Upper lobe of right lung (tissue), 1 donor: ENCODE results near the gene DENND2C. TPM values are rescaled to one million over a fixed set of nuclear protein-coding genes. Genes with fewer than 3 reads are reported as not detected.

ENCODE experiments used
- ATAC-seq: fragments of 200-7000 bp; cut with Tn5 transposase; one replicate; pipeline ENCODE4 v1.9.1; 2020; ENCODE audit warnings: mild to moderate bottlenecking, moderate library complexity
- DNase-seq: peaks from one replicate; pipeline ENCODE4 v3.0.0-alpha.2; 2020
- H3K27ac ChIP-seq: fragments of 200-600 bp; one replicate; pipeline ENCODE4 v1.8.0; 2022
- H3K27me3 ChIP-seq: fragments of 200-600 bp; one replicate; pipeline ENCODE4 v1.8.0; 2022; ENCODE audit warnings: mild to moderate bottlenecking
- H3K36me3 ChIP-seq: fragments of 200-600 bp; one replicate; pipeline ENCODE4 v1.8.0; 2022
- H3K4me1 ChIP-seq: fragments of 200-600 bp; one replicate; pipeline ENCODE4 v1.8.0; 2022
- H3K4me3 ChIP-seq: fragments of 200-600 bp; one replicate; pipeline ENCODE4 v1.8.0; 2022; ENCODE audit warnings: mild to moderate bottlenecking
- H3K9me3 ChIP-seq: fragments of 200-600 bp; one replicate; pipeline ENCODE4 v1.8.0; 2022
- intact Hi-C: fragments of 100-400 bp; cut with DNase I; formaldehyde crosslinking; loops from one replicate; pipeline ENCODE4 v1.11.0; 2022
- total RNA-seq: library from RNA; stranded (reverse); fragmentation: NEBNext Ultra II Directional; extraction: Animal tissue kit (Norgen Biotek cat#: 25700); gene quantifications from one replicate; pipeline ENCODE4 v1.2.1, GENCODE V29; 2021
- TF ChIP-seq, protein P1 (sequence below): fragments of 200-600 bp; IDR thresholded peaks from one replicate; pipeline ENCODE4 v1.8.0; 2022; ENCODE audit warnings: antibody characterized with exemption
- donor health status: DM: no; HTN: yes; CAD: no; lungs with severe emphysema.

The DENND2C gene
- total RNA-seq, 1 donor from 2014 or later, result 2.3 TPM

DNA sequence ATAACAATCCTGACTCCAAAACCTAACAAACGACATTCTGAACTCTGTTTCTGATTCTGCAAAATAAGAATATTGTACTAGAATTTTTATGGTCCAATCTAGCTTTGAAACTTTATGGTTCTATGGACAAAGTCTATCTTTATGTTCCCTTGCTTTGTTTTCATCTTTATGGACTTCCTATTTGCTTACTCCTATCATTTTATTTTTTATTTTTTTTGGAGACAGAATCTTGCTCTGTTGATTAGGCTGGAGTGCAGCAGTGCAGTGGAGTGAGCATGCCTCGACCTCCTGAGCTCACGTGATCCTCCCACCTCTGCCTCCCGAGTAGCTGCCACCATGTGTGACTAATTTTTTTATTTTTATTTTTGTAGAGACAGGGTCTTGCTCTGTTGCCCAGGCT is 43.1 kb upstream of the DENND2C start:
- Histone ChIP-seq H3K36me3 (peaks cover 64% of the 10 kb centered on the region), H3K27me3 (no peaks in the 10 kb centered on the region), H3K4me1 (peaks cover 14% of the 10 kb centered on the region), H3K9me3 (no peaks in the 10 kb centered on the region), H3K4me3 (no peak overlapping the region), H3K27ac (no peak overlapping the region)
- ATAC-seq, result no peak
- intact Hi-C loops, result no loop called here
- no peak for DNase-seq
- TF ChIP-seq, protein P1, sequence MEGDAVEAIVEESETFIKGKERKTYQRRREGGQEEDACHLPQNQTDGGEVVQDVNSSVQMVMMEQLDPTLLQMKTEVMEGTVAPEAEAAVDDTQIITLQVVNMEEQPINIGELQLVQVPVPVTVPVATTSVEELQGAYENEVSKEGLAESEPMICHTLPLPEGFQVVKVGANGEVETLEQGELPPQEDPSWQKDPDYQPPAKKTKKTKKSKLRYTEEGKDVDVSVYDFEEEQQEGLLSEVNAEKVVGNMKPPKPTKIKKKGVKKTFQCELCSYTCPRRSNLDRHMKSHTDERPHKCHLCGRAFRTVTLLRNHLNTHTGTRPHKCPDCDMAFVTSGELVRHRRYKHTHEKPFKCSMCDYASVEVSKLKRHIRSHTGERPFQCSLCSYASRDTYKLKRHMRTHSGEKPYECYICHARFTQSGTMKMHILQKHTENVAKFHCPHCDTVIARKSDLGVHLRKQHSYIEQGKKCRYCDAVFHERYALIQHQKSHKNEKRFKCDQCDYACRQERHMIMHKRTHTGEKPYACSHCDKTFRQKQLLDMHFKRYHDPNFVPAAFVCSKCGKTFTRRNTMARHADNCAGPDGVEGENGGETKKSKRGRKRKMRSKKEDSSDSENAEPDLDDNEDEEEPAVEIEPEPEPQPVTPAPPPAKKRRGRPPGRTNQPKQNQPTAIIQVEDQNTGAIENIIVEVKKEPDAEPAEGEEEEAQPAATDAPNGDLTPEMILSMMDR, result no peak

DNA sequence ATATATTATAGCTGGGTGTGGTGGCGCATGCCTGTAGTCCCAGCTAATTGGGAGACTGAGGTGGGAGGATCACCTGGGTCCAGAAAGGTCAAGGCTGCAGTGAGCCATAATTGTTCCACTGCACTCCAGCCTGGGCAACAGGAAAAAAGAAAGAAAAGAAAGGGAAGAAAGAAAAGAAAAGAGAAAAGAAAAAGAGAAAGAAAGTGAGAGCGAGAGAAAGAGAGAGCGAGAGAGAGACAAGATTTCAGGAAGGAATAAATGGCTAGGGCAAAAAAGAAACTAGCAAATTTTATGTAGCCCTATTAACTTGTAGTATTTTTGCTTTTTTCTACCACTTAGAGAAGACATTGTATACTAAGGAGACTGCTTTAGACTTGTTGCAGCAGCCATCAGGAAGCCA is 40.5 kb upstream of the DENND2C start:
- DNase-seq (no peak), ATAC-seq (no peak)
- H3K36me3 ChIP-seq, result peaks cover 79% of the 10 kb centered on the region
- intact Hi-C loops, result no loop called here
- H3K27me3 ChIP-seq, result no peaks in the 10 kb centered on the region
- H3K9me3 ChIP-seq, result no peaks in the 10 kb centered on the region
- peaks cover 9% of the 10 kb centered on the region for H3K4me1 ChIP-seq
- H3K27ac ChIP-seq, result no peak overlapping the region
- TF ChIP-seq, protein P1, result no peak
- no peak overlapping the region for H3K4me3 ChIP-seq

DNA sequence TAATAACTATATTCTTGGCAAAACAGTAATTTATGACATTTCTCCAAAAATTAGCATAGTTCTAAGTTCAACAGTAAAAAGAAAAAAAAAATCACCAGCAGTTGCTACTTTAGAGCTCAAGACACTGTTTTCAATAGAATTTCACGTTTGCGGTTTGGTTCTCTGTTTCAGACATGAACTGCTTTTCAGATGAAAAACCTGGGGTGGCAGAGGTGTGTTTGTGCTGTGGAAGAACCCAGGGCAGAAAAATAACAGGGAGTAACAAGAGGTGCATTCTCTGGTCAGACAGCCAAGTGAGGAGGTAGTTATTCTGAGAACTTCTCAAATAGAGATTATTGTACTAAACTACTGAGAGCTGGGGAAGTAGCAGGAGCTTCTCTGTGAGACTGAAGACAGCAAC is 37.8 kb upstream of the DENND2C start:
- no peak overlapping the region for H3K4me3 ChIP-seq
- intact Hi-C loops, result no loop called here
- H3K27ac ChIP-seq, result no peak overlapping the region
- ATAC-seq (no peak), DNase-seq (no peak)
- H3K36me3 ChIP-seq, result peaks cover 75% of the 10 kb centered on the region
- H3K27me3 ChIP-seq, result no peaks in the 10 kb centered on the region
- no peaks in the 10 kb centered on the region for H3K9me3 ChIP-seq
- no peaks in the 10 kb centered on the region for H3K4me1 ChIP-seq
- TF ChIP-seq, protein P1, result no peak

DNA sequence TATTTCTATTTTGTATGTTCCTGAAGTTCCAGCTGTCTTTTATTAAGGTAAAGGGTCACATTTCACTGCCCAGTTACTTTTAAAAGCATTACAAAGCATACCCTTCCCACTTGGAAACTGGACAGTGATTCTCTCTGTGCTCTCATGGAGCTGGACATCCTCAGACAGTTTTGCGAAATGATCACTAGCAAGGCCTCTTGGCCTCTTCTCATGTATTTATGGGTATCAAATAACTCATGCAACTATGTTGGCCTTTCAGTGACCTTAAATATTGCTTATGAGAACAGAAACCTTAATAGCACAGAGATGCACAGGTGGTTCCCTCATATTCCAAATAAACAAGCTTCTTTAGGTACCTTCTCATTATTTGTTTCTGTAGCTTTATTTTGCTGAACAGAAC is 33.4 kb upstream of the DENND2C start:
- no peaks in the 10 kb centered on the region for H3K27me3 ChIP-seq
- intact Hi-C loops, result no loop called here
- H3K27ac ChIP-seq, result no peak overlapping the region
- peaks cover 39% of the 10 kb centered on the region for H3K36me3 ChIP-seq
- TF ChIP-seq, protein P1, result no peak
- no peaks in the 10 kb centered on the region for H3K9me3 ChIP-seq
- ATAC-seq (no peak), DNase-seq (no peak)
- no peak overlapping the region for H3K4me3 ChIP-seq
- no peaks in the 10 kb centered on the region for H3K4me1 ChIP-seq

DNA sequence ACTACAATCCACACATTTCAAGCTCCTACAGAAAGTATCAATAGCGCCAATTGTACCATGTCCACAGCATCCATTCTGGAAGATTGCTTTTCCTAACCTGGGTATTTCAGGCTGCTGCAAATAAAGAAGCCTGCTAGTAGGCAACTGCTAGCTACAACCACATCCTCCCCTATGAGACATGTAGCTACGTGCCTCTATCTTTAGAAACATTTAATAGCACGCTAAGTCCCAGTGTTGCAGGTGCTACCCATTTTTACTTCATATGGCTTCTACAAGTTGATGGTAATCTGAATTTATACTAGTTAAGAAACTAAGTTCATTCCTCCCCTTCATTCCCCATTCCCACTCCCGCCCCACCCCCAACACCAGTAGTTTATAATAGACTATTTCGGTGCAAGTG is 32.9 kb upstream of the DENND2C start:
- ATAC-seq (no peak), DNase-seq (no peak)
- peaks cover 34% of the 10 kb centered on the region for H3K36me3 ChIP-seq
- TF ChIP-seq, protein P1, result no peak
- H3K4me1 ChIP-seq, result no peaks in the 10 kb centered on the region
- intact Hi-C loops, result no loop called here
- no peaks in the 10 kb centered on the region for H3K27me3 ChIP-seq
- no peaks in the 10 kb centered on the region for H3K9me3 ChIP-seq
- no peak overlapping the region for H3K4me3 ChIP-seq
- H3K27ac ChIP-seq, result no peak overlapping the region

DNA sequence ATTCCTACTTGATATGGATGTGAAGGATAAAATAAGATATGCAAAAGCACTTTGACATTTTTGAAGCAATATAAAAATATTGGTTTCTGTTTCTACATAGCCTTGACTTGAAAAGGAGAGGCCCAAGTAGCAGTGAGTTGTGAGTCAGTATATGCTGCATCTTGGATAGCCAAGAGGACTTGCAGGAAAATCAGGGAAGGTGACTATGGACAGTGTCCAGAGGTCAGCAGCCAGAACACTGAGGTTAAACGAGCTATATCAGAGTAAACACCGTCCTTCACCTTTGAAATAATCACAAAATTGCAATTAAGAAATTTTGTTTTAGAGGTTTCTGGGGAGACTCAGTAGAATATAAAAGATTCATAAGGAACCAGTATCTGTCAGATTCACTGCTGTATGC is 32.1 kb upstream of the DENND2C start:
- intact Hi-C loops, result no loop called here

More for the DNA sequence above, 32.1 kb upstream of the DENND2C start:
- Histone ChIP-seq H3K4me1 (no peaks in the 10 kb centered on the region), H3K27ac (no peak overlapping the region), H3K27me3 (no peaks in the 10 kb centered on the region), H3K36me3 (peaks cover 26% of the 10 kb centered on the region), H3K9me3 (no peaks in the 10 kb centered on the region), H3K4me3 (no peak overlapping the region)
- TF ChIP-seq, protein P1, result no peak
- ATAC-seq (no peak), DNase-seq (no peak)
